ENCODE results near the gene KY.

The KY gene

GRCh38 chr3:134647902-134648760 lies 2.7 kb downstream of the KY start:
- no peak for DNase-seq (ENCODE audit: low read depth, low spot score)
- H3K4me3 ChIP-seq (ENCODE audit: low read length), result no peak overlapping the region

GRCh38 chr3:134646086-134646485 lies 4.7 kb downstream of the KY start:
- DNase-seq (ENCODE audit: low read depth, low spot score), result no peak
- H3K4me3 ChIP-seq (ENCODE audit: low read length), result no peak overlapping the region

GRCh38 chr3:134645515-134645914 lies 5.3 kb downstream of the KY start:
- H3K4me3 ChIP-seq (ENCODE audit: low read length), result no peak overlapping the region
- DNase-seq (ENCODE audit: low read depth, low spot score), result no peak

- no peak overlapping the region for H3K4me3 ChIP-seq (ENCODE audit: low read length)
- DNase-seq (ENCODE audit: low read depth, low spot score), result no peak
These were observed 5.9 kb downstream of the KY start for GRCh38 chr3:134644731-134645514.

- no peak for DNase-seq (ENCODE audit: low read depth, low spot score)
These were observed 7.6 kb downstream of the KY start for GRCh38 chr3:134643150-134643675.

GRCh38 chr3:134642445-134643149 lies 8.2 kb downstream of the KY start:
- no peak overlapping the region for H3K4me3 ChIP-seq (ENCODE audit: low read length)
- DNase-seq (ENCODE audit: low read depth, low spot score), result no peak

More at GRCh38 chr3:134643150-134643675, 7.6 kb downstream of the KY start:
- no peak overlapping the region for H3K4me3 ChIP-seq (ENCODE audit: low read length)

- DNase-seq (ENCODE audit: low read depth, low spot score), result no peak
- no peak overlapping the region for H3K4me3 ChIP-seq (ENCODE audit: low read length)
These were observed 9.0 kb downstream of the KY start for GRCh38 chr3:134641671-134642300.

GRCh38 chr3:134640872-134641470 lies 9.9 kb downstream of the KY start:
- peak; percentile 70 for DNase-seq (ENCODE audit: low read depth, low spot score)
- no peak overlapping the region for H3K4me3 ChIP-seq (ENCODE audit: low read length)

- DNase-seq (ENCODE audit: low read depth, low spot score), result no peak
- H3K4me3 ChIP-seq (ENCODE audit: low read length), result no peak overlapping the region
These were observed 10.4 kb downstream of the KY start for GRCh38 chr3:134640378-134640777.

- no peak overlapping the region for H3K4me3 ChIP-seq (ENCODE audit: low read length)
- no peak for DNase-seq (ENCODE audit: low read depth, low spot score)
These were observed 12.3 kb downstream of the KY start for GRCh38 chr3:134638385-134639030.

GRCh38 chr3:134636406-134636805 lies 14.4 kb downstream of the KY start:
- H3K4me3 ChIP-seq (ENCODE audit: low read length), result no peak overlapping the region
- DNase-seq (ENCODE audit: low read depth, low spot score), result no peak

- DNase-seq (ENCODE audit: low read depth, low spot score), result no peak
- H3K4me3 ChIP-seq (ENCODE audit: low read length), result no peak overlapping the region
These were observed 20.3 kb downstream of the KY start for GRCh38 chr3:134630506-134630905.

GRCh38 chr3:134628884-134629283 lies 21.9 kb downstream of the KY start:
- H3K4me3 ChIP-seq (ENCODE audit: low read length), result no peak overlapping the region
- no peak for DNase-seq (ENCODE audit: low read depth, low spot score)

GRCh38 chr3:134627831-134628230 lies 23.0 kb downstream of the KY start:
- no peak overlapping the region for H3K4me3 ChIP-seq (ENCODE audit: low read length)
- no peak for DNase-seq (ENCODE audit: low read depth, low spot score)

GRCh38 chr3:134625885-134626741 lies 24.7 kb downstream of the KY start:
- DNase-seq (ENCODE audit: low read depth, low spot score), result no peak
- H3K4me3 ChIP-seq (ENCODE audit: low read length), result no peak overlapping the region

GRCh38 chr3:134625462-134625861 lies 25.4 kb downstream of the KY start:
- DNase-seq (ENCODE audit: low read depth, low spot score), result no peak
- no peak overlapping the region for H3K4me3 ChIP-seq (ENCODE audit: low read length)

- no peak for DNase-seq (ENCODE audit: low read depth, low spot score)
- no peak overlapping the region for H3K4me3 ChIP-seq (ENCODE audit: low read length)
These were observed 26.1 kb downstream of the KY start for GRCh38 chr3:134624537-134625287.
